ENCODE results near the gene CCDC9. TPM values are rescaled to one million over a fixed set of nuclear protein-coding genes. Genes with fewer than 3 reads are reported as not detected.

The CCDC9 gene
- total RNA-seq, result 12.1 and 20.8 TPM in 2 replicates

GRCh38 chr19:47255879-47256692 lies at the start of gene CCDC9:
Gene CCDC9, plus strand, starts transcription at chr19:47256525. Its CDS starts 1,876 bp downstream, at chr19:47258401.

GRCh38 chr19:47230921-47231214 lies 25.5 kb upstream of the CCDC9 start, which contains the start of gene BBC3:
Gene BBC3, minus strand, starts transcription at chr19:47231199. Its CDS starts 2,768 bp downstream, at chr19:47228431.

GRCh38 chr19:47274071-47274890 lies 18.0 kb downstream of the CCDC9 start, which contains the start of gene INAFM1:
Gene INAFM1, plus strand, starts transcription at chr19:47274885. Its CDS starts 35 bp downstream, at chr19:47274920.

GRCh38 chr19:47309608-47310007 lies 53.3 kb downstream of the CCDC9 start, which contains the start of gene C5AR1:
Gene C5AR1, plus strand, starts transcription at chr19:47309861. Its CDS starts 35 bp downstream, at chr19:47309896.

Other genes with a start within 250 kb of the CCDC9 start
- gene NPAS1, start 236.7 kb upstream of the CCDC9 start, total RNA-seq, result 6.3 and 9.2 TPM in 2 replicates
- gene TMEM160, start 207.9 kb upstream of the CCDC9 start, total RNA-seq, result 19.2 and 28.3 TPM in 2 replicates
- 21.9 and 23.6 TPM in 2 replicates for gene ZC3H4, start 142.7 kb upstream of the CCDC9 start, total RNA-seq
- 50.5 and 53.4 TPM in 2 replicates for gene SAE1, start 125.7 kb upstream of the CCDC9 start, total RNA-seq
- gene BBC3, start 25.3 kb upstream of the CCDC9 start, total RNA-seq, result 9.4 and 10.4 TPM in 2 replicates
- 7.4 and 12.9 TPM in 2 replicates for gene INAFM1, start 18.4 kb downstream of the CCDC9 start, total RNA-seq
- gene C5AR1, start 53.3 kb downstream of the CCDC9 start, total RNA-seq, result 0.05 TPM in 1 of 2 replicates, not detected in the other
- gene C5AR2, start 75.7 kb downstream of the CCDC9 start, total RNA-seq, result not detected in 2 replicates
- gene DHX34, start 92.8 kb downstream of the CCDC9 start, total RNA-seq, result 5.3 and 8.2 TPM in 2 replicates
- gene MEIS3, start 163.0 kb downstream of the CCDC9 start, total RNA-seq, result 20.4 and 27.8 TPM in 2 replicates
- gene SLC8A2, start 215.4 kb downstream of the CCDC9 start, total RNA-seq, result not detected in 2 replicates
- gene KPTN, start 227.7 kb downstream of the CCDC9 start, total RNA-seq, result 4.1 and 4.3 TPM in 2 replicates